Stomach (tissue), 9 donors: ENCODE results near the gene CRACDL. TPM values are rescaled to one million over a fixed set of nuclear protein-coding genes. Genes with fewer than 3 reads are reported as not detected.
A peak's percentile ranks its signal among the peaks of the same experiment; 100 is the strongest.

ENCODE experiments used
- DNase-seq, 2 donors: peaks; one replicate each; pipeline versions ENCODE4 v3.0.0 to v3.0.0-alpha.2; 2013 to 2019
- H3K27ac ChIP-seq, 5 donors: fragments of 200-600 bp in 4 of 5; sonication (generic) in 4 of 5; one replicate each; pipeline ENCODE4 v1.5.1; 2013 to 2019; ENCODE audit warnings: mild to moderate bottlenecking in 1 of 5, moderate library complexity in 1 of 5
- H3K27me3 ChIP-seq, 3 donors: fragments of 200-600 bp; sonication (generic); one replicate each; pipeline ENCODE4 v1.5.1; 2017 to 2019; ENCODE audit warnings: mixed run types in 1 of 3
- H3K36me3 ChIP-seq, 4 donors: fragments of 200-600 bp; sonication (generic); 1 replicate in 3 of 4; 2 replicates in 1 of 4; pipeline ENCODE4 v1.5.1; 2016 to 2019
- H3K4me1 ChIP-seq, 4 donors: fragments of 200-600 bp; sonication (generic); one replicate each; pipeline ENCODE4 v1.5.1; 2016 to 2019
- H3K4me3 ChIP-seq, 4 donors: fragments of 200-600 bp; sonication (generic) in 3 of 4; one replicate each; pipeline ENCODE4 v1.5.1; 2016 to 2019; ENCODE audit warnings: mild to moderate bottlenecking in 1 of 4
- H3K9me3 ChIP-seq, 4 donors: fragments of 200-600 bp; sonication (generic); one replicate each; pipeline ENCODE4 v1.5.1; 2016 to 2019
- EP300 ChIP-seq: sonication (generic); formaldehyde crosslinking; IDR thresholded peaks from one replicate; pipeline ENCODE4 v1.6.1; 2017; ENCODE audit warnings: antibody characterized with exemption
- POLR2A ChIP-seq, 4 donors: fragments of 450-650 bp; IDR thresholded peaks; one replicate each; pipeline ENCODE4 v1.6.1; 2016; ENCODE audit warnings: antibody characterized with exemption in 4 of 4, control low read depth in 2 of 4, mild to moderate bottlenecking in 1 of 4, moderate library complexity in 1 of 4
- POLR2AphosphoS5 ChIP-seq, 3 donors: sonication (generic); formaldehyde crosslinking; IDR thresholded peaks; one replicate each; pipeline ENCODE4 v1.6.1; 2016; ENCODE audit warnings: antibody characterized with exemption in 3 of 3
- WGBS, 5 donors: extraction: QIAGEN DNeasy Blood & Tissue Kit in 3 of 5; methylation state at CpG; one replicate each; pipeline versions ENCODE4 v1.1.5 to v1.1.7; 2013 to 2018; 5-methylcytosine and 5-hydroxymethylcytosine counted together
- intact Hi-C: fragments of 100-400 bp; cut with DNase I; formaldehyde crosslinking; loops from one replicate; pipeline ENCODE4 v1.15.1; 2023; ENCODE audit warnings: low total_unique reads
- polyA plus RNA-seq, 3 donors: library from polyadenylated mRNA; stranded (reverse); fragments of 200-250 nt; gene quantifications; one replicate each; pipeline ENCODE4 v1.2.3, GENCODE V29; 2013
- total RNA-seq, 5 donors: library from RNA; depleted of rRNA; stranded (reverse); fragments of >200 nt; gene quantifications; one replicate each; pipeline versions ENCODE4 v1.1.0 to v1.2.3, GENCODE V29; 2014 to 2016
- TF ChIP-seq, protein P1 (sequence below), 7 experiments: fragments of 450-650 bp in 4 of 7; fragments of 200-600 bp in 3 of 7; sonication (generic) in 3 of 7; IDR thresholded peaks; one replicate each; pipeline ENCODE4 v1.5.1; 2016 to 2019; ENCODE audit warnings: antibody characterized with exemption in 7 of 7, control low read depth in 2 of 7, mild to moderate bottlenecking in 1 of 7
- donor health status: healthy with polysubstance abuse.
- donor health status: Bipolar disorder and iron deficiency.
- donor health status: healthy.

Gene CRACDL
- total and polyA plus RNA-seq, 8 donors: 5.4 to 205 (median 7.8) TPM

DNA sequence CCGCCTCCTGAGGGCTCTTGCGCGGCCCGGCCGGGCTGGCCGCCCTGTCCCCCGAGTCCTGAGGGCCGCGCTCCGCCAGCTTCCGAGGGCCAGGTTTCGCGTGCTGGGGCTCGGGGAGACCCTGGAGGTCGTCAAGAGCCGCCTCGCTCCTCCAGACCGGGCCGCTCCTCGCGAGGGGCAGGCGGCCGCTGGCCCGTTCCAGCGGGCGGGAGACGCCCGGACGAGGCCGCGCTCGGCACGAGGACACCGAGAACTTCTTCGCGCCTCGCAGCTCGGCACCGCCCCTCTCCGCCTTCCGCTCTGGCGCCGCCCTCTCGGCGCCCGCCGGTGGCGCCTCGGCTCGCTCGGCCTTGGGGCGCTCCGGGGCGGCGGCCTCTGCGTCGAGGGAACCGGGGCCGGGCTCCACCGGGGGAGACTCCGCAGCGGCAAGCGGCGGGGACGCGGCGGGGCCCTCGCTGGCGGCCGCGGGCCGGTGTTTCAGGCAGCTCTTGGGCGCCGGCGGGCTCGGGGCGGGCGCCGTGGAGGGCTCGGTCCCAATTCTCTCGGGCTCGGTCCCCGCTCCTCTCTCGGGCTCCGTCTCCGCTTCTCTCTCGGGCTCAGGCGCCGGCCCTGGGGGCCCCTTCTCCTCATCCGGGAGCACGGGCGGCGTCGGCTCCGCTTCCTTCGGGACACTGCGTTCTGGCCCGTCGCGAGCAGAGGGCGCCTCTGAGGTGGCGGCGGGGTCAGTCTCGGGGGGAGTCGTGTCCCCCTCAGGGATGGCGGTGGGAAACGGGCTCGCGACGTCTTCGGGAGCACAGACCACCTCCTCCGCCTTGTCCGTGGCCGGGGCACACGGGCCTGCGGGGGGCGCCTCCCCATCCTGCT lies 113.5 kb downstream of the CRACDL start:
- peaks cover 5 to 25% (median 17%) of the 10 kb centered on the region in 4 donors for H3K4me1 ChIP-seq
- intact Hi-C loops: no loop called here
- peak; percentile 40 to 76 for DNase-seq
- TF ChIP-seq POLR2A (IDR thresholded peaks at IDR 0.05) (no peak), POLR2AphosphoS5 (IDR thresholded peaks at IDR 0.05) (peak in 1 of 3 donors; percentile 8), EP300 (no peak)
- TF ChIP-seq, protein P1, sequence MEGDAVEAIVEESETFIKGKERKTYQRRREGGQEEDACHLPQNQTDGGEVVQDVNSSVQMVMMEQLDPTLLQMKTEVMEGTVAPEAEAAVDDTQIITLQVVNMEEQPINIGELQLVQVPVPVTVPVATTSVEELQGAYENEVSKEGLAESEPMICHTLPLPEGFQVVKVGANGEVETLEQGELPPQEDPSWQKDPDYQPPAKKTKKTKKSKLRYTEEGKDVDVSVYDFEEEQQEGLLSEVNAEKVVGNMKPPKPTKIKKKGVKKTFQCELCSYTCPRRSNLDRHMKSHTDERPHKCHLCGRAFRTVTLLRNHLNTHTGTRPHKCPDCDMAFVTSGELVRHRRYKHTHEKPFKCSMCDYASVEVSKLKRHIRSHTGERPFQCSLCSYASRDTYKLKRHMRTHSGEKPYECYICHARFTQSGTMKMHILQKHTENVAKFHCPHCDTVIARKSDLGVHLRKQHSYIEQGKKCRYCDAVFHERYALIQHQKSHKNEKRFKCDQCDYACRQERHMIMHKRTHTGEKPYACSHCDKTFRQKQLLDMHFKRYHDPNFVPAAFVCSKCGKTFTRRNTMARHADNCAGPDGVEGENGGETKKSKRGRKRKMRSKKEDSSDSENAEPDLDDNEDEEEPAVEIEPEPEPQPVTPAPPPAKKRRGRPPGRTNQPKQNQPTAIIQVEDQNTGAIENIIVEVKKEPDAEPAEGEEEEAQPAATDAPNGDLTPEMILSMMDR (IDR thresholded peaks at IDR 0.05): peak in 3 of 7 experiments; percentile 12 to 32 (median 14)
- peak overlapping the region; percentile 45 to 54 (median 49) for H3K4me3 ChIP-seq
- H3K27ac ChIP-seq: peak overlapping the region; percentile 58 to 85 (median 81)
- H3K36me3 ChIP-seq: peaks cover 0 to 11% (median 4%) of the 10 kb centered on the region in 4 donors
- peaks cover 0 to 15% (median 12%) of the 10 kb centered on the region in 3 donors for H3K27me3 ChIP-seq
- no peaks in the 10 kb centered on the region for H3K9me3 ChIP-seq
- 9 to 21% (median 16%) methylated on average over 46 to 117 of the region's 117 CpGs for WGBS, 5 donors

DNA sequence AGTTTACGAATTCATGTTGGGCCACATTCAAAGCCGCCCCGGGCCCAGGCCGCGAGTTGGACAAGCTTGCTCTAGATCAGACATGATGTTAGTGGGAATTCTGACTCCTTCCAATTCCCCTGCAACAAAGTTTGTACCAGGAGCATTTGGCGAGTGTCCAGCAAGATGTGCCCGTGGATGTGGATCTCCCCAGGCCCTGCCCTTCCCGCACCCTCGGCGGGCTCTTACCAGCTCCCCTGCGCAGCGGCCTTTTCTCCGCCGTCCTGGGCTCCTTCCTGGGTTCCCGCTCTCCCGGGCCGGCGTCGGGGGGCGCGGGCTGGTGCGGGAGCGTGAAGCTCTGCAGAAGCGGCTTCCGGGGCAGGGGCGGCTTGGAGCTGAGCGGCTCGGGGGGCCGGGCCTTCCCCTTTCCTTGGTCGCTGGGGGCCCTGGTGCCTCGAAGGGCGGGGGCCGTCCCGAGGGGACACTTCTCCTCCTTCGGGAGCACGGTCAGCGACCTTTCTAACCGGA lies 114.3 kb downstream of the CRACDL start:
- Histone ChIP-seq H3K9me3 (no peaks in the 10 kb centered on the region), H3K4me1 (peaks cover 5 to 25% (median 17%) of the 10 kb centered on the region in 4 donors), H3K27ac (peak overlapping the region in 3 of 5 donors; percentile 81 to 85 (median 84)), H3K36me3 (peaks cover 0 to 9% (median 4%) of the 10 kb centered on the region in 4 donors), H3K4me3 (peak overlapping the region in 1 of 4 donors; percentile 45), H3K27me3 (peaks cover 0 to 15% (median 12%) of the 10 kb centered on the region in 3 donors)
- WGBS, 5 donors: 93 to 98% (median 96%) methylated on average over 15 to 38 of the region's 38 CpGs
- intact Hi-C loops: no loop called here
- DNase-seq: no peak
- TF ChIP-seq, protein P1 (IDR thresholded peaks at IDR 0.05): no peak
- TF ChIP-seq POLR2AphosphoS5 (IDR thresholded peaks at IDR 0.05) (no peak), POLR2A (IDR thresholded peaks at IDR 0.05) (no peak), EP300 (no peak)

DNA sequence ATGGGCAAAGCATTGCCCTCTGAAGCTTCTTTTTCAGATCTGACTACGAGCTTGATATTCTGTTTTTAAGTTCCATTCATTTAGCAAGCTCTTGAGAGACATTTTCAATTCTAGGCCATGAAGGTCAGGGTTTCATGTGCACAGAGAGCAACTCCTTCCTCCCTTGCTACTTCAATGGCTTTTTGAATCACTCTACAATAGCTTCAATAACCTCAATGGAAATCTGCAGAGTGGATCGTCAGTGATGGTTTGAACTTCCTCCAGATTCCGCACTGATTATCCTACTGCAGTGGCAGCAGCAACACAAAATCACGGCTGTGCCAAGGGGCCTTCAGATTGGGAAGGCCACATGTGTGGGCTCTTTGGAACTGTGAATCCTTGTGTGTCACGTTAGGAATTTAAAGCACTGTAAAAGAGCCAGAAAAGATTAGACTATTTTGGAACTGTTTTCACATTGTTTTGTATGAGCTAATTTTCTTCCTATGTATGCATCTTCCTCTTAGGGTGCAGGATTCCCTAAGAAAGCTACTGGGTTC lies 116.7 kb downstream of the CRACDL start:
- no peaks in the 10 kb centered on the region for H3K36me3 ChIP-seq
- no peak overlapping the region for H3K27ac ChIP-seq
- WGBS, 5 donors: 52 to 74% (median 68%) methylated on average over 5 of the region's 5 CpGs
- H3K27me3 ChIP-seq: peaks cover 0 to 15% (median 12%) of the 10 kb centered on the region in 3 donors
- DNase-seq: no peak
- no peaks in the 10 kb centered on the region for H3K9me3 ChIP-seq
- intact Hi-C loops: no loop called here
- no peak overlapping the region for H3K4me3 ChIP-seq
- H3K4me1 ChIP-seq: peaks cover 5 to 23% (median 14%) of the 10 kb centered on the region in 4 donors
- TF ChIP-seq POLR2A (IDR thresholded peaks at IDR 0.05): no peak

DNA sequence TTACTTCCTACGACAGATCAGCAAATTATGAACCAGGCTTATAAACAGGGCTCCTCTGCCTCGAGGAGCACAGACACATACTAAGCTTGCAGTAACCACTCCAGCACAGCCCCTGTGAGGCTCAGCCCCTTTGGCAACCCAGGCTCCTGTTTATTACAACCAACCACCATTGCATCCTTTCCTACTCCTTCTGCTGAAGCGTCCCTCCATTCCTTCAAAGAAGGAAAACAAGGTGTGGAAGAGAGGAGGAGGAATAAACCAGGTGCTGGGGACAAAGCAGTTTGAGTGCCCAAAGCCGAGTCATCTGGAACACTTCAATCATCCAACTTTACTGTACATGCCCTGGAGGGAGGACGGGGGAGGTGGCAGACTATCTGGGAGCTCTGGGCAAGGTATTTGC lies 117.9 kb downstream of the CRACDL start:
- no peak for TF ChIP-seq EP300
- TF ChIP-seq POLR2A (IDR thresholded peaks at IDR 0.05): no peak
- Histone ChIP-seq H3K27me3 (peaks cover 0 to 14% (median 12%) of the 10 kb centered on the region in 3 donors), H3K9me3 (no peaks in the 10 kb centered on the region), H3K36me3 (no peaks in the 10 kb centered on the region), H3K4me3 (no peak overlapping the region), H3K4me1 (peaks cover 3 to 14% (median 9%) of the 10 kb centered on the region in 4 donors), H3K27ac (no peak overlapping the region)
- no peak for DNase-seq
- 59 to 76% (median 67%) methylated on average over 5 of the region's 5 CpGs for WGBS, 5 donors
- intact Hi-C loops: no loop called here

DNA sequence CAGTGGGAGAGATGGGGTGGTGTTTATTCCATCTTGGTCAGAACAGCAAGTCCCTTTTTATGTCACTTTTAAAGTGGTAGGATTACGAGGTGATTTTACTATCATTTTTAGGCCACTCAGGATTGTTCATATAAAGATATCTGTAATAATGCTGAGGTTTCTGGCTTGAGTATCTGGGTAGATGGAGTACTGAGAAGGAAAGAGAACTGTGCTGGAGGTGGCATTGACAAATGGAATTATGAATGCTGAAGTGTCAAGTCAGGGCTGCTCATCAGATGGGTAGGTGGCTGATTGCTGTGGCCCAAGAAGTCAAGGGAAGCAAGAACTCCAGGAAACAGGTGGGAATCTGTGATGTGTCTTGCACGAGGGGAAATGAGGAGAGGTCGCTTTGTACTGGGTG lies 119.7 kb downstream of the CRACDL start:
- H3K9me3 ChIP-seq: no peaks in the 10 kb centered on the region
- no peak overlapping the region for H3K27ac ChIP-seq
- H3K4me1 ChIP-seq: peaks cover 0 to 4% (median 0%) of the 10 kb centered on the region in 4 donors
- intact Hi-C loops: no loop called here
- TF ChIP-seq, protein P1 (IDR thresholded peaks at IDR 0.05): no peak
- TF ChIP-seq POLR2A (IDR thresholded peaks at IDR 0.05): no peak
- no peak for TF ChIP-seq POLR2AphosphoS5 (IDR thresholded peaks at IDR 0.05)
- TF ChIP-seq EP300: no peak
- H3K36me3 ChIP-seq: no peaks in the 10 kb centered on the region
- no peak for DNase-seq
- H3K4me3 ChIP-seq: no peak overlapping the region
- no peaks in the 10 kb centered on the region for H3K27me3 ChIP-seq
- 84 to 90% (median 85%) methylated on average over 3 of the region's 3 CpGs for WGBS, 5 donors
